ENCODE measurements around the gene ADAM33. TPM values are rescaled to one million over a fixed set of nuclear protein-coding genes. Genes with fewer than 3 reads are reported as not detected.

Gene ADAM33
- total RNA-seq, 6 donors from 2014 or later = 2.3 to 26.2 (median 10.5) TPM

- H3K4me1 ChIP-seq = peaks cover 8 to 23% (median 14%) of the 10 kb centered on the region in 4 donors
- peak overlapping the region in 2 of 4 donors; percentile 8 to 29 for H3K4me3 ChIP-seq
Observed at GRCh38 chr20:3710703-3711483, 29.1 kb upstream of the ADAM33 start.

GRCh38 chr20:3710011-3710466, 28.2 kb upstream of the ADAM33 start:
- Histone ChIP-seq H3K27ac (peak overlapping the region in 1 of 4 donors; percentile 57), H3K9me3 (no peaks in the 10 kb centered on the region), H3K27me3 (no peaks in the 10 kb centered on the region), H3K4me1 (peaks cover 8 to 23% (median 14%) of the 10 kb centered on the region in 4 donors), H3K4me3 (peak overlapping the region in 1 of 4 donors; percentile 8), H3K36me3 (no peaks in the 10 kb centered on the region)
- ATAC-seq (ENCODE audit: low FRiP score in 2 of 2) (peak in 1 of 2 donors; percentile 2), DNase-seq (no peak)
- TF ChIP-seq POLR2AphosphoS5 (IDR thresholded peaks at IDR 0.05) (no peak), CTCF (IDR thresholded peaks at IDR 0.05) (no peak), EP300 (IDR thresholded peaks at IDR 0.05) (no peak), POLR2A (IDR thresholded peaks at IDR 0.05) (no peak)
- 49 to 64% methylated on average over 6 of the region's 6 CpGs for WGBS, 2 donors

More at GRCh38 chr20:3710703-3711483, 29.1 kb upstream of the ADAM33 start:
- Histone ChIP-seq H3K36me3 (no peaks in the 10 kb centered on the region), H3K27ac (peak overlapping the region in 1 of 4 donors; percentile 57), H3K27me3 (no peaks in the 10 kb centered on the region), H3K9me3 (no peaks in the 10 kb centered on the region)
- ATAC-seq (ENCODE audit: low FRiP score in 2 of 2) (peak in 1 of 2 donors; percentile 79), DNase-seq (peak; percentile 72 to 94)
- 32 to 55% methylated on average over 9 to 17 of the region's 18 CpGs for WGBS, 2 donors
- TF ChIP-seq POLR2A (IDR thresholded peaks at IDR 0.05) (no peak), EP300 (IDR thresholded peaks at IDR 0.05) (no peak), CTCF (IDR thresholded peaks at IDR 0.05) (peak; percentile 88 to 97 (median 92)), POLR2AphosphoS5 (IDR thresholded peaks at IDR 0.05) (no peak)

DNA sequence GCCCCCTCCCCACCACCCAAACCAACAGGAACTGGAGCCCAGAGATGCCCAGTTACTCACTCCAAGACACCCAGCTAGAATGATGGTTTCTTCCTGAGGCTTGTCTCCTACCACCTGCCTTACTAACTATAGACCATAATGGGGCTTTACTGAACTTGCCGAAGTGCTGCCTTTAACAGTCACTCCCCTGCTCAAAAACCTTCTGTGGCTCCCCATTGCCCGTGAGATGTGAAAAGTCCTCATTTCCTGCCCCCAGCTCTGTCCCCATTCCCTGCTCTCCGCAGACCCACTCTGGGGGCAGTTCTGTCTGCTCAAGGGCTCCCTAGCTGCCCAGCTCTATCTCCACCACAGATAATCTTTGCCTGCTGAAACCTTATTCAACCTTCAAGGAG, 25.7 kb upstream of the ADAM33 start:
- no peak overlapping the region for H3K4me3 ChIP-seq
- H3K4me1 ChIP-seq = peaks cover 8 to 14% (median 11%) of the 10 kb centered on the region in 4 donors
- H3K27ac ChIP-seq = no peak overlapping the region
- ATAC-seq (ENCODE audit: low FRiP score in 2 of 2) (no peak), DNase-seq (no peak)
- H3K36me3 ChIP-seq = no peaks in the 10 kb centered on the region
- 94 to 98% methylated on average over 3 of the region's 3 CpGs for WGBS, 2 donors
- H3K9me3 ChIP-seq = no peaks in the 10 kb centered on the region
- TF ChIP-seq POLR2AphosphoS5 (IDR thresholded peaks at IDR 0.05) (no peak), EP300 (IDR thresholded peaks at IDR 0.05) (no peak)
- no peaks in the 10 kb centered on the region for H3K27me3 ChIP-seq

- H3K36me3 ChIP-seq = no peaks in the 10 kb centered on the region
- peak in 1 of 2 donors; percentile 5 for ATAC-seq (ENCODE audit: low FRiP score in 2 of 2)
- no peak for TF ChIP-seq POLR2A (IDR thresholded peaks at IDR 0.05)
Observed at GRCh38 chr20:3706774-3707507, 25.1 kb upstream of the ADAM33 start.

DNA sequence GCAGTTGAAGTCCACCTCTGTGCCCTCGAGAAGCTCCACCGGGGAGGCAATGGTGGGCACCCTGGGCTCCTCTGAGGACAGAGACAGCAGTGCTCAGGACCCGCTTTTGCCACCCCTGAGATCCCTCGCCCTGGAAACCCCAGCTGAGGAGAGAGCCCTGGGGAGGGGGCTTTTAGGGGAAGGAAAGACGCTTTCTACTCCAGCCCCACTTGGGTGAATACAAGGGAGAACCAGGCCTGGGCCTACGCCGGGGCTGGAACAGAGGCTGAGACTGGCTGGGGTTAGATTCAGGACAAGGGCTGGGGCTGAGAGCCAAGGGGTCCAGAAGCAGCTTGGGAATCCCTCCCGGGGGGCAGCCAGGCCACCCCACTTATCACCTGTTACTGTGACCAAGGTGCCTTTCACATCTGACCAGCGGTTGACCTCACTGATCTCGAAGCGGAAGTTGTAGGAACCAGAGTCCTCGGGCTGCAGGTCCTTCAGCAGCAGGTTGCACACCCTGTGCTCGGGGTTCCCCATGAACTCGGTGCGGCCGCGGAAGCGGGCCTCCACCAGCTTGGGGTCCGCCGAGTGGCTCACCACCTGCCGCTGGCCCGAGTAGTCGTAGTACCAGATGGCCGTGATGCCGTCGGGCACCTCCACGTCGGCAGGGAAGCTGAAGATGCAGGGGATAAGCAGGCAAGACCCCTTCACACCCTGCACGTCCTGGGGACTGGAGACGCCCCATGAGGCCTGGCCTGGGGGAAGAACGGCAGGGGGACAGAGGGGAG, 24.3 kb upstream of the ADAM33 start:
- Histone ChIP-seq H3K9me3 (no peaks in the 10 kb centered on the region), H3K36me3 (no peaks in the 10 kb centered on the region), H3K4me3 (no peak overlapping the region), H3K27ac (no peak overlapping the region), H3K27me3 (no peaks in the 10 kb centered on the region), H3K4me1 (peaks cover 8 to 14% (median 11%) of the 10 kb centered on the region in 4 donors)
- TF ChIP-seq EP300 (IDR thresholded peaks at IDR 0.05) = no peak
- TF ChIP-seq CTCF (IDR thresholded peaks at IDR 0.05) = no peak
- no peak for TF ChIP-seq POLR2A (IDR thresholded peaks at IDR 0.05)
- TF ChIP-seq POLR2AphosphoS5 (IDR thresholded peaks at IDR 0.05) = no peak
- DNase-seq (peak in 1 of 2 donors; percentile 82), ATAC-seq (ENCODE audit: low FRiP score in 2 of 2) (no peak)
- WGBS, 2 donors = 90 to 95% methylated on average over 19 to 31 of the region's 31 CpGs

More at GRCh38 chr20:3706774-3707507, 25.1 kb upstream of the ADAM33 start:
- Histone ChIP-seq H3K4me1 (peaks cover 8 to 14% (median 11%) of the 10 kb centered on the region in 4 donors), H3K4me3 (no peak overlapping the region), H3K9me3 (no peaks in the 10 kb centered on the region), H3K27me3 (no peaks in the 10 kb centered on the region), H3K27ac (no peak overlapping the region)
- 77 to 79% methylated on average over 7 to 10 of the region's 10 CpGs for WGBS, 2 donors
- peak in 1 of 2 donors; percentile 65 for DNase-seq

Data from upper lobe of left lung (tissue), 6 donors.